Activated T-helper 2 cell treated with anti-CD3 and anti-CD28 coated beads, Interferon-gamma antibody, Interleukin-2, Interleukin-4, amounts not matched to agents 10 μg/mL and 5 μg/mL and 100 μg/mL, durations not matched to agents 14 hours and 24 hours and 36 hours (primary cell): ENCODE data around the gene DPYSL4. TPM values are rescaled to one million over a fixed set of nuclear protein-coding genes. Genes with fewer than 3 reads are reported as not detected.

Experiments used
- DNase-seq: peaks from one replicate; pipeline ENCODE4 v3.0.0; 2021; ENCODE audit warnings: low spot score
- H3K27ac Mint-ChIP-seq: one replicate; pipeline ENCODE4 v1.8.0; 2021; ENCODE audit warnings: mixed read lengths
- H3K27me3 Mint-ChIP-seq: one replicate; pipeline ENCODE4 v1.8.0; 2021; ENCODE audit warnings: low read depth, mixed read lengths
- H3K36me3 Mint-ChIP-seq: one replicate; pipeline ENCODE4 v1.8.0; 2021; ENCODE audit warnings: low read depth, mixed read lengths
- H3K4me1 Mint-ChIP-seq: one replicate; pipeline ENCODE4 v1.8.0; 2021; ENCODE audit warnings: low read depth, mixed read lengths
- H3K4me3 Mint-ChIP-seq: one replicate; pipeline ENCODE4 v1.8.0; 2021; ENCODE audit warnings: low read depth, mild to moderate bottlenecking, moderate library complexity, mixed read lengths
- H3K9me3 Mint-ChIP-seq: one replicate; pipeline ENCODE4 v1.8.0; 2021; ENCODE audit warnings: mixed read lengths
- intact Hi-C: fragments of 100-400 bp; cut with micrococcal nuclease; formaldehyde crosslinking; loops from one replicate; pipeline ENCODE4 v1.15.1; 2023
- total RNA-seq: library from RNA; stranded (reverse); gene quantifications from 2 replicates; pipeline ENCODE4 v1.2.3, GENCODE V29; 2022

DPYSL4 gene
- total RNA-seq, 1 donor from 2014 or later, result 17.9 TPM

DNA sequence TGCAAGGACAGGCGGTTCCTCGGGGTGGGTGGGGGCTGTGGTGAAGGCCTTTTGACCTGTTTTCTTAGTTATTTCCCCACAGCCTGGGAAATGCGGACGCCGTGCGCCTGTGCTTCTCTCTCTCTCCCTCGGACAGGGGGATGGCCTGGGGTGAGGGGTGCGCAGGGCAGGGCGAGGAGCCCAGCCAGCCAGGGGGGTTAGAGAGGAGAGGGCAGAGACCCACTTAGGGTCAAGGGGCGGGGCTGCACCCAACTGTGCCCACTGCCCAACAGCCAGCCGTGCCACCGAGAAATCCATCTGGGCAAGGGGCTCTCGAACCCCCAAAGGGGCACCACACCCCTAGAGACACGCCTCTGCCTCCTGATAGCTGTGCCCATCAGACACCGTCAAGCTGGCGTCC is 53.8 kb downstream of the DPYSL4 start:
- no peaks in the 10 kb centered on the region for H3K27me3 Mint-ChIP-seq
- intact Hi-C loops, result no loop called here
- no peaks in the 10 kb centered on the region for H3K9me3 Mint-ChIP-seq
- no peak overlapping the region for H3K4me3 Mint-ChIP-seq
- no peaks in the 10 kb centered on the region for H3K4me1 Mint-ChIP-seq
- DNase-seq, result no peak
- H3K27ac Mint-ChIP-seq, result no peak overlapping the region
- no peaks in the 10 kb centered on the region for H3K36me3 Mint-ChIP-seq

DNA sequence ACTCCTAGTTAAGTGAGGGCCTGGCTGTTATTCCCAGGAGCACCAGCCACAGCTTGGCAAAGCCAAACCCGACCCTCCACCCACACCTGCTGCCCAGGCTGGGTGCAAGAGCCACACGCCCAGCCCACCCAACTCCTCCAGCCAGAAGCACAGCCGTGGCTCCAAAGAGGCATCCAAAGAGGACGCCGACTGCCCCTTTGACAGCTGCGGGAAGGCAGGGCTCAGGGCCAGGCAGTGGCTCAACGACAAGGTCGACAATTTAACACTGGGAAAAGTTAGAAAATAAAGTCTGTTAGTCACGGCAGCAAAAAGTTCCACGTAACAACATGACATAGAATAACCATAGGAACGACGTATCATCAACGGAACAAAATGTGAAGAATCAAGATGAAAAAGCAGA is 54.3 kb downstream of the DPYSL4 start:
- Mint-ChIP-seq H3K27me3 (no peaks in the 10 kb centered on the region), H3K9me3 (no peaks in the 10 kb centered on the region), H3K36me3 (no peaks in the 10 kb centered on the region), H3K27ac (no peak overlapping the region), H3K4me3 (no peak overlapping the region), H3K4me1 (no peaks in the 10 kb centered on the region)
- intact Hi-C loops, result no loop called here
- no peak for DNase-seq

DNA sequence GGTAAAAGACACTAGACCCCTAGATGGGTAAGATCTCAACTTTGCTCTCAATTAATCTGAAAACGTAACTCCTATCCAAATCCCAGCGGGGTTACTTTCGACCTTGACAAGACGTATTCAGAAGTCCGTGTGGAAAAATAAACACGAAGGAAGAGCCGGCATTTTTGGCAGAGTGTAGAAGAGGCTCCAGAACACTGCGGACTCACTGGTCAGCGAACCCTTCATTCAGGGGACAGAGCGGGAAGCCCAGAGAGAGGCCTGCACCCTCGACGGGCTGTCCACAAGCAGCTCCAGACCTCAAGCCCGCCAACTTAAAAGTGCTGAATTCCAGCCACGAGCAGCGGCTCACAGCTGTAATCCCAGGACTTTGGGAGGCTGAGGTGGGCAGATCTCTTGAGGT is 54.7 kb downstream of the DPYSL4 start:
- H3K4me3 Mint-ChIP-seq, result no peak overlapping the region
- intact Hi-C loops, result no loop called here
- no peak for DNase-seq
- H3K9me3 Mint-ChIP-seq, result no peaks in the 10 kb centered on the region
- no peaks in the 10 kb centered on the region for H3K27me3 Mint-ChIP-seq
- no peaks in the 10 kb centered on the region for H3K36me3 Mint-ChIP-seq
- H3K27ac Mint-ChIP-seq, result no peak overlapping the region
- H3K4me1 Mint-ChIP-seq, result no peaks in the 10 kb centered on the region

DNA sequence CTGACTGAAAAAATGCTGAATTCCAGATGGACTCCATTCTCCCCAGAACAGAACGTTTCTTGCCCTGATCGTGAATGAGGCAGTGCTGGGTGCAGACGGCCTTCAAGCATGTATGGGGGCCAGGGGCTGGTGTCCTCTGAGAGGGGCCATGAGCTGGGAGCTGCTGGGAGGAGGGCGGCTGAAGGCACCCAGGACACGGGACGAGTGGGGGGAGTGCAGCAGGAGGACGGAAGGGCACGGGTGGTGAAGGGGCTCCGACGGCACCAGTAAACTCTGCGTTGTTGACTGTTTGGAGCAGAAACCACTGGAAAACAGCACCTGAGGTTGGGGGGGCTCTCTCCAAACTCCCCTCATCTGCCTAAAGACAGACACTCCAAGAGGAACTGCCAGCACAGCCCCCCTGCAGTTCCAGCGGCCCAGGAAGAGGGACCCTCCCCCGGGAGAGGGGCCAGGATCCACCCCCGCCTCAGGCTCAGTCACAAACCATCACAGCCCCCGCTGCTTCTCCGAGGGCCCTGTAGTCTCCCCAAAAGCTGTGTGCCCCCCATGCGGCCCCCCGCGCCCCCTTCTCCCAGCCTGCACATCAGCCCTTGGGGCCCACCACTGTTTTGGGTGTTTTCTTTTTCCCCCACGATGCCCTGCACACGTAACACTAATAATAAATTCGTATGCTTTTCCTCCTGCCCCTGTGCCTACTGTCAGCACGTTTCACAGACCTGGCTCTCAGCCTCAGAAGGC is 55.5 kb downstream of the DPYSL4 start:
- no peak for DNase-seq
- intact Hi-C loops, result no loop called here
- no peaks in the 10 kb centered on the region for H3K36me3 Mint-ChIP-seq
- no peak overlapping the region for H3K4me3 Mint-ChIP-seq
- no peaks in the 10 kb centered on the region for H3K27me3 Mint-ChIP-seq
- no peak overlapping the region for H3K27ac Mint-ChIP-seq
- H3K4me1 Mint-ChIP-seq, result no peaks in the 10 kb centered on the region
- no peaks in the 10 kb centered on the region for H3K9me3 Mint-ChIP-seq

DNA sequence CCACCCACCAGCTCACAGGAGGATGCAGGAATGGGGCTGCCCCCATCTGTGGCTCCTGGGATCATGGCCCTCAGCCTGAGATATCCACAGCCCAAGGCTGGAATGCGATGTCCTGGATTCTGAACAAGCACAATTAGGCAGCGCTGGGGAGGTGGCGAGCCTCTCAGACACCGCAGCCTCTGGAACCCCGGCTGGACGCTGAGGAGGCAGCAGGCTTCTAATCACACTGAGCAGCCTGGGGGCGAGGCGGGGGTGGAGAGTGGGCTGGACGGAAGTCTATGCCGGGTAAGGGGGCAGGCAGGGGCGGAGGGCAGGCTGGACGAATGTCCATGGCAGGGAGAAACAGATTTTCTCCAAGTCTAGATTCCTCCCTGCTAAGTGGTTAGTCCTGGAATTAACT is 56.4 kb downstream of the DPYSL4 start:
- intact Hi-C loops, result no loop called here
- H3K4me1 Mint-ChIP-seq, result no peaks in the 10 kb centered on the region
- no peak overlapping the region for H3K4me3 Mint-ChIP-seq
- H3K27me3 Mint-ChIP-seq, result no peaks in the 10 kb centered on the region
- no peak for DNase-seq
- no peak overlapping the region for H3K27ac Mint-ChIP-seq
- no peaks in the 10 kb centered on the region for H3K9me3 Mint-ChIP-seq
- no peaks in the 10 kb centered on the region for H3K36me3 Mint-ChIP-seq

DNA sequence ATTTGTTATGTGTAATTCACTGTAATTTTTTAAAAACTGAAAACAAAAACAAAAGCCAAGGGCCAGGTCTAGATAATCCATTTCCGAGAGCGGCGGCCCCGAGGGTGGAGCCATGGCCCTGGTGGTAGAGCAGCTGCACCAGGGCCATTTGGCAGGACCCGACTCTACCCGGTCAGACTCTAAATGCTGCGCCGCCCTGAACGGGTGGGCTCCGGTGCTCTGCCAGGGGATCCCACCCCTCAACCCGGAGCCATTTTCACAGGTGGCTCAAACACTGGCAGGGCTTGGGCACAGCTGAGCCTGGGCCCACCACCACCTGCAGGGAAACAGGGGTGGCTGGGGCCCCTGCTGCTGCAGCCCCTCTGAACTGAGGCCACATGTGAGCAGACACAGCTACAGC is 56.9 kb downstream of the DPYSL4 start:
- no peak for DNase-seq
- Mint-ChIP-seq H3K36me3 (no peaks in the 10 kb centered on the region), H3K27ac (no peak overlapping the region), H3K9me3 (no peaks in the 10 kb centered on the region), H3K4me3 (no peak overlapping the region), H3K27me3 (no peaks in the 10 kb centered on the region), H3K4me1 (no peaks in the 10 kb centered on the region)
- intact Hi-C loops, result no loop called here

DNA sequence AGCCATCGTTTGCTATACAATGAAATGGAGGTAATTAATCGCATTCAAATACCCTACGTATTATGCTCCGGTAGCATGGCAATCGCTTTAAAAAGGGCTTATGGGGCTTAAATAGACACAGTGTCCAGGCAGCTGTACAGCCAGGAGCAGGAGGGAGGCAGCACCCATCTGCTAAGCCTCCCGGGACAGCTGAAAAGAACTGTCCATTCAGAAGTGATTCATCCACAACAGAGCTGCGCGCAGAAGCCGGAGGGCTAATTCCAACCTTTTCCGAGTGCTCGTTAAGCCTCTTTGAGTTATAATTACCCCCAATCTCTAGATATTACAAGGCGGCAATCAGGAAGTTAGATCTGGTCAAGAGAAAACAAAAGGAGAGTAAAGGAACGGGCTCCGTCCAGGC is 58.3 kb downstream of the DPYSL4 start:
- H3K27ac Mint-ChIP-seq, result no peak overlapping the region
- no peaks in the 10 kb centered on the region for H3K27me3 Mint-ChIP-seq
- intact Hi-C loops, result no loop called here
- no peak overlapping the region for H3K4me3 Mint-ChIP-seq
- H3K4me1 Mint-ChIP-seq, result no peaks in the 10 kb centered on the region
- H3K9me3 Mint-ChIP-seq, result no peaks in the 10 kb centered on the region
- H3K36me3 Mint-ChIP-seq, result no peaks in the 10 kb centered on the region
- no peak for DNase-seq

DNA sequence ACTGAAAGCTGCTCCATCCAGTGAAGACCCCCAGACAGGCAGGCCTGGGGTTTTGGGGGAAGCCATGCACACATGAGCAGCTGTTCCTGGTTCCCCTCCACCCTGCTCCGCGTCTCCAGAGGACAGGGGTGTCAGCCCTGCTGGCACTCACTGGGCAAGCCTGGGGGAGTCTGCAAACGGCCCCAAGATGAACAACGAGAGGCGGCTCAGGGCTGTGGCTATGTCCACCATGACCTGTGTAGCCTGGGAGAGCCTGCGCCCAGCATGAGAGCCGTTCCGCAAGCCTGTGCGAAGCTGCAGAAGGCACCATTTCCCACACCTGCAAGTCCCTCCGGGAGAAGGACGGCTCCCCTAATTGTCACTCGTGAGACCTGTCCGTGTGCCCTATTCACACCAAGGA is 59.5 kb downstream of the DPYSL4 start:
- H3K27ac Mint-ChIP-seq, result no peak overlapping the region
- H3K36me3 Mint-ChIP-seq, result no peaks in the 10 kb centered on the region
- no peak overlapping the region for H3K4me3 Mint-ChIP-seq
- no peak for DNase-seq
- H3K9me3 Mint-ChIP-seq, result no peaks in the 10 kb centered on the region
- no peaks in the 10 kb centered on the region for H3K27me3 Mint-ChIP-seq
- intact Hi-C loops, result no loop called here
- no peaks in the 10 kb centered on the region for H3K4me1 Mint-ChIP-seq

DNA sequence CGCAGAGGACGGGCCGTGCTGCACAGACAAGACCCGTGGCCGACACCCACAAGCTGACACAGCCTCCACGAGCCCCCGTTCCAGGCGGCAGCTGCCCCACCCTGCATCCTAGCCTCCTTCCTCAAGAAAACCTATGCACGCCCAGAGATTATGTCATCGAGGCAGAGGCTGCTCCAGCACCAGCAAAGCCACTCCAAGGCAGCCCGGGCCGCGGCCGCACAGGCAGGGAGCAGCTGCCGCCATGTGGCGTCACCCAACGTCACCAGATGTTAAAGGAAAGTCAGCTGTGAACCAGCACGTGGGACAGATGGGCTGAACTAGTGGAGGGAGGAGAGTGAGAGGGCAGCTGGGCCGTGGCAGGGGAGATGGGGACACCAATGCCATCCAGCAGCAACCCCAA is 61.2 kb downstream of the DPYSL4 start:
- no peaks in the 10 kb centered on the region for H3K27me3 Mint-ChIP-seq
- H3K36me3 Mint-ChIP-seq, result no peaks in the 10 kb centered on the region
- H3K27ac Mint-ChIP-seq, result no peak overlapping the region
- H3K4me3 Mint-ChIP-seq, result no peak overlapping the region
- H3K4me1 Mint-ChIP-seq, result no peaks in the 10 kb centered on the region
- DNase-seq, result no peak
- no peaks in the 10 kb centered on the region for H3K9me3 Mint-ChIP-seq
- intact Hi-C loops, result no loop called here

DNA sequence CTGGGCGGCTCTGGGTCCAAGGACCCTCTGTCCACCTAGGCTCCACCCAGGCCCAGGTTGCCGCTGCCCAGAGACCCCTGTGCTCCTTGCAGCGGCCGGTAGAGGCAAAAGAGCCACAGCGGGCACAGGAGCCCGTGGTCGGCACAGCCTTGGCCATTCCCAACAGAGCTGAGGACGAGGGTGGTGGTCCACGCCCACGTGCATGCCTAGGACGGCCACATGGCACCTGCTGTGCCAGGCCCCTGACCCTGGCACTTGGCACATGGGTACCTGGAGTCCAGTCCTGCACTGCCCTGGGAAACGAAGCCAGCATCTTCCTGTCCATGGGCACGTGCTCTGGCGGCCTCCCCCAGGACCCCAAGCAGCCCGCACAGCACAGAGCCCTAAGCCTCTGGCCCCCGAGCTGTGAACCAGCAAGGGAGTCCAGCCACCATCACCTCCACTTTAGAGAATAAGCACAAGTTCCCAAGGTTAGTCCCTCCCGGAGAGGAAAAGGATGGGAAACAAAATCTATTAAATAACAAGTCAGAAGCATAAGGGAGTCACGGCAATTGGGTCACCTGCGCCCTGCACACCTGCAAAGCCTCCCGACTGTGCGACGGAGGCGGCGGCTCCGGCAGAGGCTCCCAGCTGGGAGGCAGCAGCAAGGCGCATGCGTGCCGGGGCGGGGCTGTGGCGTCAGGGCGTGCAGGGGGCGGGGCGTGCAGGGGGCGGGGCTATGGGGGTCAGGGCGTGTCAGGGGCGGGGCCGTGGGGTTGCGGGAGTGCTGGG is 61.9 kb downstream of the DPYSL4 start:
- no peak for DNase-seq
- H3K36me3 Mint-ChIP-seq, result no peaks in the 10 kb centered on the region
- H3K4me1 Mint-ChIP-seq, result no peaks in the 10 kb centered on the region
- H3K27me3 Mint-ChIP-seq, result no peaks in the 10 kb centered on the region
- no peak overlapping the region for H3K4me3 Mint-ChIP-seq
- intact Hi-C loops, result no loop called here
- H3K9me3 Mint-ChIP-seq, result no peaks in the 10 kb centered on the region
- no peak overlapping the region for H3K27ac Mint-ChIP-seq

DNA sequence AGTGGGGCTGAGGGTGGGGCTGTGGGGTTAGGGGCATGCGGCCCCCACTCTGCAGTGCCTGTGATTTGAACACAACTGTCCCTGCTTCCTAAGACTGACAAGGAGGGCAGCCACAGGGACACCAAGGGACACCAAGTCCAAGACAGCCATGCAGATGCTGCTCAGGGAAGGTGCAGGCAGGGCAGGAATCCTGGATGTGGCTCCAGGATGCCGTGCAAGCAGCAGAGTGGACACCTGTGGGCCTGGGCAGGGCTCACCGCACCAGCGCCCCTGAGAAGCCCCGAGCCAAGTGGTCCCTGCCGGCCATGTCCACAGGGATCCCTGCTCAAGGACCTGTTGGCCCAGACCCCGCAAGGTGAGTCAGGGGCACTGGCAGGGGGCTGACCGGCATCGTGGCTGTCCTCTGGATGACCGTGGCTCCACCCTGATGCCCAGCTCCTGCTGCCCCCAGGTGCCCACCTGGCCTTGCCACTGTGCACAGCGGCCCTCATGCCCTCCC is 62.5 kb downstream of the DPYSL4 start:
- no peak for DNase-seq
- no peak overlapping the region for H3K4me3 Mint-ChIP-seq
- no peaks in the 10 kb centered on the region for H3K9me3 Mint-ChIP-seq
- no peak overlapping the region for H3K27ac Mint-ChIP-seq
- no peaks in the 10 kb centered on the region for H3K36me3 Mint-ChIP-seq
- no peaks in the 10 kb centered on the region for H3K4me1 Mint-ChIP-seq
- no peaks in the 10 kb centered on the region for H3K27me3 Mint-ChIP-seq
- intact Hi-C loops, result no loop called here

DNA sequence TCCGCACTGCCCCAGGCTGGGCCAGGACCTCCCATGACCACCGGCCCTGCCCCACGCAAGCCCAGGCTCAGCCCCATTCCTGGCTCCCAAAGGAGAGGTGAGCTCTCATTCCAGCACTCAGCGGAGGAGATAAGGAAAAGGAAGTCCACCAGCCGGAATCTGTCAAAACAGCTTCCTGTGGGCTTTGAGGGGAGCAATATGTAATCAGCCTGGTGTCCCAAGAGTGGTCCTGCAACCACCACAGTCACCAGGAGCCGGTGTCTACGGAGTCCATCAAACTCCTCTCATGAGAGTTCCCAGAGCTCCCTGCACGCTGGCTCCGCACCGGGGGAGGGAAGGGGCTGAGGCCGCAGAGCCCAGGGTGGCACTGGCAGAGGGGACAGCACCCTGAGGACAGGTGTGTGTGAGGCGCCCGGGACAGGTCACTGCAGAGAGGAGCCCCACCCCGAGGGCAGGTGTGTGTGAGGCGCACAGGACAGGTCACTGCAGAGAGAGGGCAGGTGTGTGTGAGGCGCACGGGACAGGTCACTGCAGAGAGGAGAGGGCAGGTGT is 63.2 kb downstream of the DPYSL4 start:
- intact Hi-C loops, result no loop called here

More for the DNA sequence above, 63.2 kb downstream of the DPYSL4 start:
- Mint-ChIP-seq H3K36me3 (no peaks in the 10 kb centered on the region), H3K27me3 (no peaks in the 10 kb centered on the region), H3K4me3 (no peak overlapping the region), H3K27ac (no peak overlapping the region), H3K9me3 (no peaks in the 10 kb centered on the region), H3K4me1 (no peaks in the 10 kb centered on the region)
- DNase-seq, result no peak
